KBM-7 (cell line): Measurements from ENCODE around the gene PPP6C.
"Not testable (repeated sequence)": the region's sequence is repeated elsewhere in the genome, so short reads cannot be mapped to it uniquely, and the experiment has no call there.

Source experiments
- DNase-seq: peaks from one replicate; pipeline ENCODE4 v3.0.0-alpha.2; 2015
- in situ Hi-C: fragments of 300-500 bp; cut with MboI; formaldehyde crosslinking; loops from 2 replicates; pipeline ENCODE4 v1.14.3; 2020; ENCODE audit warnings: low sequenced_read_pairs, low pct_unique_long_range_greater_than_20kb, mixed read lengths

PPP6C gene

GRCh38 chr9:125108541-125108940 is 81.1 kb downstream of the PPP6C start:
- in situ Hi-C loops, DNase-seq: not testable (repeated sequence)

- DNase-seq: no peak
- in situ Hi-C loops: no loop called here
Observed at GRCh38 chr9:125106285-125106893, 83.2 kb downstream of the PPP6C start.

GRCh38 chr9:125103770-125104460 is 85.7 kb downstream of the PPP6C start:
- no peak for DNase-seq
- in situ Hi-C loops: no loop called here

GRCh38 chr9:125103021-125103420 is 86.6 kb downstream of the PPP6C start:
- no peak for DNase-seq
- in situ Hi-C loops: no loop called here

- no peak for DNase-seq
- in situ Hi-C loops: no loop called here
Observed at GRCh38 chr9:125100822-125101221, 88.8 kb downstream of the PPP6C start.

- in situ Hi-C loops: no loop called here
- DNase-seq: no peak
Observed at GRCh38 chr9:125099816-125100215, 89.8 kb downstream of the PPP6C start.
